Parathyroid adenoma (tissue), 2 donors: ENCODE data around the gene ABCC4.

ENCODE experiments used
- H2AFZ ChIP-seq: fragments of 300-600 bp; sonication (generic); one replicate; pipeline ENCODE4 v1.7.0; 2017; ENCODE audit warnings: antibody characterized with exemption, mild to moderate bottlenecking
- H3K27ac ChIP-seq: fragments of 300-600 bp; sonication (generic); one replicate; pipeline ENCODE4 v1.7.0; 2017
- H3K27me3 ChIP-seq: fragments of 300-600 bp; sonication (generic); one replicate; pipeline ENCODE4 v1.7.0; 2017; ENCODE audit warnings: low read length; ENCODE audit not compliant: control insufficient read depth, insufficient read depth
- H3K36me3 ChIP-seq: fragments of 300-600 bp; sonication (generic); one replicate; pipeline ENCODE4 v1.7.0; 2017; ENCODE audit warnings: low read length; ENCODE audit not compliant: control insufficient read depth, insufficient read depth
- H3K4me1 ChIP-seq: fragments of 300-600 bp; sonication (generic); one replicate; pipeline ENCODE4 v1.7.0; 2017; ENCODE audit warnings: control low read depth
- H3K4me2 ChIP-seq: fragments of 300-600 bp; sonication (generic); one replicate; pipeline ENCODE4 v1.7.0; 2017; ENCODE audit warnings: low read length
- H3K4me3 ChIP-seq: fragments of 300-600 bp; sonication (generic); one replicate; pipeline ENCODE4 v1.7.0; 2017; ENCODE audit warnings: low read depth, low read length
- H3K79me2 ChIP-seq: fragments of 300-600 bp; sonication (generic); one replicate; pipeline ENCODE4 v1.7.0; 2017; ENCODE audit warnings: control low read depth
- H3K9ac ChIP-seq: fragments of 300-600 bp; sonication (generic); one replicate; pipeline ENCODE4 v1.7.0; 2017; ENCODE audit warnings: mild to moderate bottlenecking
- H3K9me3 ChIP-seq: fragments of 300-600 bp; sonication (generic); one replicate; pipeline ENCODE4 v1.7.0; 2017; ENCODE audit warnings: low read length; ENCODE audit not compliant: control insufficient read depth
- CTCF ChIP-seq: fragments of 300-600 bp; sonication (generic); IDR thresholded peaks from one replicate; pipeline ENCODE4 v1.7.0; 2017; ENCODE audit warnings: antibody characterized with exemption, mild to moderate bottlenecking
- donor health status: primary hyperparathyroidism.

The ABCC4 gene

DNA sequence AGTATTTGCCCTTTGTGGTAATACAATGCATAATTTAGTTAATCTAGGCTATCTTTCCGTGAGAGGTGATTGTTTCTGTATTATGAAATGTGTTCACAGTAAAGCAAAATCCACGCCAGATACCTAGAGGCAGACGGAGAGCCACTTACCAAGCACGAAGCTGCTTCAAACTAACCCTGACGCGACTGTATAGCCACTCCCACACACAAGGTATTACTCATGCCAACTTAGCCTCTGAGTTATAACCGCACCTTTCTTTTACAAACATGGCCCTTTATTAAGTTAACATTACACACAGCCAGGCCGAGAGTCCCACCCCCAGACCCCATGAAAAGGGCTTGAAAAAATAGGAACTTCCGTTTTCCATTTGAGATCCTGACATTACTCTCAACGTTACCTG, 185.7 kb downstream of the ABCC4 start:
- no peaks in the 10 kb centered on the region for H3K36me3 ChIP-seq
- no peaks in the 10 kb centered on the region for H3K79me2 ChIP-seq
- H3K4me2 ChIP-seq, result no peak overlapping the region
- no peak overlapping the region for H2AFZ ChIP-seq
- no peak for TF ChIP-seq CTCF
- H3K4me3 ChIP-seq, result no peak overlapping the region
- no peaks in the 10 kb centered on the region for H3K9me3 ChIP-seq
- no peak overlapping the region for H3K9ac ChIP-seq
- H3K27me3 ChIP-seq, result no peaks in the 10 kb centered on the region
- no peak overlapping the region for H3K27ac ChIP-seq
- H3K4me1 ChIP-seq, result no peaks in the 10 kb centered on the region

DNA sequence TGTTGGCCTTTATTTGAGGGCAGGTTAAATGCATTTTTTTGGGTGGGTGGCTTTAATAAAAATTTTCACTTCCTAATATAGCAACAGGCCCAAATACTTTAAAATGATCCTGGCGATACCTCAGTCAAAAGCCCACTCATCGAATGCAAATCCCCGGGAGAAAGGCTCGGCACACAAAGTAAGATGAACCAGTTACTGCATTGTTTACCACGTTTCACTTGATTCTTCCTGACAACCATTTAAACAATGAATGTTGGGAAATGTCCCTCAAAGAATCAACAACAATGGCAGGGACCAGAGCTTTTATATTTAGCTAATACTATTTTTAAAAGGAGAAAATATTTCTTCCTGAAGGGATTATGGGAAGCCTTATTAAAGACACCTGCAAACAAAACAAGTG, 187.7 kb downstream of the ABCC4 start:
- no peak for TF ChIP-seq CTCF
- H3K27ac ChIP-seq, result no peak overlapping the region

GRCh38 chr13:95112883-95113282, 188.4 kb downstream of the ABCC4 start:
- Histone ChIP-seq H2AFZ (no peak overlapping the region), H3K9ac (no peak overlapping the region), H3K27me3 (no peaks in the 10 kb centered on the region), H3K9me3 (no peaks in the 10 kb centered on the region), H3K79me2 (no peaks in the 10 kb centered on the region), H3K4me3 (no peak overlapping the region), H3K4me1 (no peaks in the 10 kb centered on the region), H3K4me2 (no peak overlapping the region), H3K27ac (no peak overlapping the region), H3K36me3 (no peaks in the 10 kb centered on the region)
- TF ChIP-seq CTCF, result no peak

More for the DNA sequence above, 187.7 kb downstream of the ABCC4 start:
- Histone ChIP-seq H3K36me3 (no peaks in the 10 kb centered on the region), H3K4me1 (no peaks in the 10 kb centered on the region), H3K4me3 (no peak overlapping the region), H3K27me3 (no peaks in the 10 kb centered on the region), H3K9ac (no peak overlapping the region), H3K79me2 (no peaks in the 10 kb centered on the region), H3K9me3 (no peaks in the 10 kb centered on the region), H2AFZ (no peak overlapping the region), H3K4me2 (no peak overlapping the region)

DNA sequence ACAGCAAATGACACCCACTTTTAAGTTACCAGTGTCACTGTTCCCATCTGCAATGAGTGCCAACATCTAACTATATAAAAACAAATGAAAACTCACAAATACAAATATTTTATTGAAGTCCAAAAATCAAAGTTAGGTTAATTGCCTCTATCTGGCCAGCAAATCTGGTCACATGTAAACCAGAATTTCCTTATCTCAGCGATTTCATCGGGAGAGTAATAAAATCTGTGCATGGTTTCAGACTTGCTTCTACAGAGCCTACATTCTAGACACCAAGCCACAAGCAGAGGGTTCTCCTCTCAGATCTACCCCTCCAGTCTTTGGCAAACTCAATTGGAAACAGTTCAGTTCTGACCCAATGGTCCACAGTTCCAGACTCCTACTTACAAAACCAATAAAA, 189.6 kb downstream of the ABCC4 start:
- Histone ChIP-seq H3K4me1 (no peaks in the 10 kb centered on the region), H3K27ac (no peak overlapping the region), H3K36me3 (no peaks in the 10 kb centered on the region), H3K79me2 (no peaks in the 10 kb centered on the region), H2AFZ (no peak overlapping the region), H3K9ac (no peak overlapping the region), H3K4me2 (no peak overlapping the region), H3K9me3 (no peaks in the 10 kb centered on the region), H3K4me3 (no peak overlapping the region), H3K27me3 (no peaks in the 10 kb centered on the region)
- no peak for TF ChIP-seq CTCF

DNA sequence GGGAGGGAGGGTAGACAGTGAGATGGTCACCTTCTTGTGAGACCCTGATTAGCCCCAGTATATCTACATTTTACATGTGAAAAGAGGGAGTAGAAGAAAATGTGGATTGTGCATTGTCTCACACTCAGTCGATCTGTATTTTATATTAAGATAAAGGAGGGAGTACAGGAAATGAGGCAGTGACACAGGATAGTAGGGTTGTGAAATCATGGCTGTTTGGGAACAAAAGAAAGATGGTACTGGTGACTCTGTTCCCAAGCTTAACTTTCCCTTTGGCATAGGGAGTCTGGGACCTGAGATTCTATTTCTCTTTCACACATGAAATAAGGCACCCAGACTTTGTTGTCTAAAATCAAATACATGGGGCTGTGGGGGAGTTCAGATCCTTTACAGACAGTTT, 194.7 kb downstream of the ABCC4 start:
- Histone ChIP-seq H3K4me1 (no peaks in the 10 kb centered on the region), H3K27me3 (no peaks in the 10 kb centered on the region), H3K9ac (no peak overlapping the region), H3K36me3 (no peaks in the 10 kb centered on the region), H2AFZ (no peak overlapping the region), H3K27ac (no peak overlapping the region), H3K4me2 (no peak overlapping the region), H3K9me3 (no peaks in the 10 kb centered on the region), H3K4me3 (no peak overlapping the region), H3K79me2 (no peaks in the 10 kb centered on the region)
- TF ChIP-seq CTCF, result no peak
